Measurements from ENCODE around the gene ANKRD12. TPM values are rescaled to one million over a fixed set of nuclear protein-coding genes. Genes with fewer than 3 reads are reported as not detected.

Gene ANKRD12
- total and polyA plus RNA-seq, 4 donors = 2.7 to 59.7 (median 17.3) TPM

DNA sequence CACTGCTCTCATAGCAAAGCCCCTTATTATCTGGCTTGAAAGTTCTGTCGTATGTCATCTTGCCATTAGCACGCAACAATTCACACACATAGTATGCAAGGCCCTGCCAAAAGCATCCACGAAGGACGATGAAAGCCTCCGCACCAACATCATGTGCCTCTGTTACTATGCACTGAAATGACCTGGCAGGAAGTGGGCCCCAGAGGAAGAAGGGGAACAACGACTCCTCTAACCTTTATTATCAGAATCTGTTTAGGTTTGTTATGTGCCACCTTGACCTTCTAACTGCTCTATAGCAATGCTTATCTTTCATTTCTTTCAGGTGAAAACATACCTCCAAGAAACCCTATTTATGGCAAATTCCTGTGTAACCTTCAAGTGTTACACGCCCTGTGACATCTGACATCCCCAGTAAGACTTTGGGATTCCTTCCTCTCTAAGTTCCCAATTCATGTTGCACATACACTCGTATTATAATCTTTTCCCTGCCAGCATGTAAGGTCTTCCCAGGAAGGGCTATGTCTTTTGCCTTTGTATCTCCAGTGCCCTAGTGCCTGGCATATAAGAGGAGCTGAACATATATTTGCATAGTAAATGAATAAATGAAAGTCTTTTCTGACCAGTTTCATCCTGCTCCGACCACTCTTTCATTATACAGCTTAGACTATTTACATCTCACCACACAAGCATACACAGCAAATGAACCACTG, 41.1 kb upstream of the ANKRD12 start:
- no peak overlapping the region for H3K9ac ChIP-seq (ENCODE audit: low read depth in 1 of 2, low read length in 2 of 2)
- H3K4me3 ChIP-seq (ENCODE audit: low read depth in 1 of 3, low read length in 3 of 3) = no peak overlapping the region
- no peaks in the 10 kb centered on the region for H3K36me3 ChIP-seq (ENCODE audit: control insufficient read depth in 4 of 4, insufficient read depth in 3 of 4, low read depth in 1 of 4, low read length in 3 of 4)
- no peak for TF ChIP-seq TAF1 (conservative IDR thresholded peaks at IDR 0.05)
- TF ChIP-seq, protein P1, sequence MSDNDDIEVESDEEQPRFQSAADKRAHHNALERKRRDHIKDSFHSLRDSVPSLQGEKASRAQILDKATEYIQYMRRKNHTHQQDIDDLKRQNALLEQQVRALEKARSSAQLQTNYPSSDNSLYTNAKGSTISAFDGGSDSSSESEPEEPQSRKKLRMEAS (IDR thresholded peaks at IDR 0.05) = no peak
- TF ChIP-seq FOXA2 (IDR thresholded peaks at IDR 0.05) = no peak
- no peak for TF ChIP-seq HNF4G (IDR thresholded peaks at IDR 0.05)
- no peak for TF ChIP-seq SP1 (IDR thresholded peaks at IDR 0.05)
- TF ChIP-seq, protein P2, sequence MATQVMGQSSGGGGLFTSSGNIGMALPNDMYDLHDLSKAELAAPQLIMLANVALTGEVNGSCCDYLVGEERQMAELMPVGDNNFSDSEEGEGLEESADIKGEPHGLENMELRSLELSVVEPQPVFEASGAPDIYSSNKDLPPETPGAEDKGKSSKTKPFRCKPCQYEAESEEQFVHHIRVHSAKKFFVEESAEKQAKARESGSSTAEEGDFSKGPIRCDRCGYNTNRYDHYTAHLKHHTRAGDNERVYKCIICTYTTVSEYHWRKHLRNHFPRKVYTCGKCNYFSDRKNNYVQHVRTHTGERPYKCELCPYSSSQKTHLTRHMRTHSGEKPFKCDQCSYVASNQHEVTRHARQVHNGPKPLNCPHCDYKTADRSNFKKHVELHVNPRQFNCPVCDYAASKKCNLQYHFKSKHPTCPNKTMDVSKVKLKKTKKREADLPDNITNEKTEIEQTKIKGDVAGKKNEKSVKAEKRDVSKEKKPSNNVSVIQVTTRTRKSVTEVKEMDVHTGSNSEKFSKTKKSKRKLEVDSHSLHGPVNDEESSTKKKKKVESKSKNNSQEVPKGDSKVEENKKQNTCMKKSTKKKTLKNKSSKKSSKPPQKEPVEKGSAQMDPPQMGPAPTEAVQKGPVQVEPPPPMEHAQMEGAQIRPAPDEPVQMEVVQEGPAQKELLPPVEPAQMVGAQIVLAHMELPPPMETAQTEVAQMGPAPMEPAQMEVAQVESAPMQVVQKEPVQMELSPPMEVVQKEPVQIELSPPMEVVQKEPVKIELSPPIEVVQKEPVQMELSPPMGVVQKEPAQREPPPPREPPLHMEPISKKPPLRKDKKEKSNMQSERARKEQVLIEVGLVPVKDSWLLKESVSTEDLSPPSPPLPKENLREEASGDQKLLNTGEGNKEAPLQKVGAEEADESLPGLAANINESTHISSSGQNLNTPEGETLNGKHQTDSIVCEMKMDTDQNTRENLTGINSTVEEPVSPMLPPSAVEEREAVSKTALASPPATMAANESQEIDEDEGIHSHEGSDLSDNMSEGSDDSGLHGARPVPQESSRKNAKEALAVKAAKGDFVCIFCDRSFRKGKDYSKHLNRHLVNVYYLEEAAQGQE (IDR thresholded peaks at IDR 0.05) = no peak
- TF ChIP-seq, protein P3, sequence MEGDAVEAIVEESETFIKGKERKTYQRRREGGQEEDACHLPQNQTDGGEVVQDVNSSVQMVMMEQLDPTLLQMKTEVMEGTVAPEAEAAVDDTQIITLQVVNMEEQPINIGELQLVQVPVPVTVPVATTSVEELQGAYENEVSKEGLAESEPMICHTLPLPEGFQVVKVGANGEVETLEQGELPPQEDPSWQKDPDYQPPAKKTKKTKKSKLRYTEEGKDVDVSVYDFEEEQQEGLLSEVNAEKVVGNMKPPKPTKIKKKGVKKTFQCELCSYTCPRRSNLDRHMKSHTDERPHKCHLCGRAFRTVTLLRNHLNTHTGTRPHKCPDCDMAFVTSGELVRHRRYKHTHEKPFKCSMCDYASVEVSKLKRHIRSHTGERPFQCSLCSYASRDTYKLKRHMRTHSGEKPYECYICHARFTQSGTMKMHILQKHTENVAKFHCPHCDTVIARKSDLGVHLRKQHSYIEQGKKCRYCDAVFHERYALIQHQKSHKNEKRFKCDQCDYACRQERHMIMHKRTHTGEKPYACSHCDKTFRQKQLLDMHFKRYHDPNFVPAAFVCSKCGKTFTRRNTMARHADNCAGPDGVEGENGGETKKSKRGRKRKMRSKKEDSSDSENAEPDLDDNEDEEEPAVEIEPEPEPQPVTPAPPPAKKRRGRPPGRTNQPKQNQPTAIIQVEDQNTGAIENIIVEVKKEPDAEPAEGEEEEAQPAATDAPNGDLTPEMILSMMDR (IDR thresholded peaks at IDR 0.05; ENCODE audit: low read depth, low read length, missing input control) = no peak
- TF ChIP-seq NR2F2 (IDR thresholded peaks at IDR 0.05) = no peak
- no peak for TF ChIP-seq HNF4A (conservative IDR thresholded peaks at IDR 0.05)
- no peak for TF ChIP-seq RAD21 (IDR thresholded peaks at IDR 0.05)
- no peak for TF ChIP-seq FOXA1 (IDR thresholded peaks at IDR 0.05)
- TF ChIP-seq RXRA (IDR thresholded peaks at IDR 0.05) = no peak
- TF ChIP-seq EGR1 (IDR thresholded peaks at IDR 0.05; ENCODE audit: low read depth in 2 of 2) = no peak
- TF ChIP-seq GABPA (IDR thresholded peaks at IDR 0.05 in 1 of 2, conservative IDR thresholded peaks at IDR 0.05 in 1 of 2) = no peak
- TF ChIP-seq, protein P4, sequence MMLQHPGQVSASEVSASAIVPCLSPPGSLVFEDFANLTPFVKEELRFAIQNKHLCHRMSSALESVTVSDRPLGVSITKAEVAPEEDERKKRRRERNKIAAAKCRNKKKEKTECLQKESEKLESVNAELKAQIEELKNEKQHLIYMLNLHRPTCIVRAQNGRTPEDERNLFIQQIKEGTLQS (IDR thresholded peaks at IDR 0.05) = no peak
- TF ChIP-seq, protein P5, sequence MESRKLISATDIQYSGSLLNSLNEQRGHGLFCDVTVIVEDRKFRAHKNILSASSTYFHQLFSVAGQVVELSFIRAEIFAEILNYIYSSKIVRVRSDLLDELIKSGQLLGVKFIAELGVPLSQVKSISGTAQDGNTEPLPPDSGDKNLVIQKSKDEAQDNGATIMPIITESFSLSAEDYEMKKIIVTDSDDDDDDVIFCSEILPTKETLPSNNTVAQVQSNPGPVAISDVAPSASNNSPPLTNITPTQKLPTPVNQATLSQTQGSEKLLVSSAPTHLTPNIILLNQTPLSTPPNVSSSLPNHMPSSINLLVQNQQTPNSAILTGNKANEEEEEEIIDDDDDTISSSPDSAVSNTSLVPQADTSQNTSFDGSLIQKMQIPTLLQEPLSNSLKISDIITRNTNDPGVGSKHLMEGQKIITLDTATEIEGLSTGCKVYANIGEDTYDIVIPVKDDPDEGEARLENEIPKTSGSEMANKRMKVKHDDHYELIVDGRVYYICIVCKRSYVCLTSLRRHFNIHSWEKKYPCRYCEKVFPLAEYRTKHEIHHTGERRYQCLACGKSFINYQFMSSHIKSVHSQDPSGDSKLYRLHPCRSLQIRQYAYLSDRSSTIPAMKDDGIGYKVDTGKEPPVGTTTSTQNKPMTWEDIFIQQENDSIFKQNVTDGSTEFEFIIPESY (IDR thresholded peaks at IDR 0.05) = no peak
- WGBS = 69% methylated on average over 9 of the region's 9 CpGs
- H3K9me3 ChIP-seq (ENCODE audit: control insufficient read depth in 4 of 4, low read length in 3 of 4) = no peaks in the 10 kb centered on the region
- DNase-seq (ENCODE audit: low spot score) = no peak
- H3K27me3 ChIP-seq (ENCODE audit: control insufficient read depth in 4 of 4, insufficient read depth in 4 of 4, low read length in 3 of 4) = no peaks in the 10 kb centered on the region
- H3K27ac ChIP-seq (ENCODE audit: low read depth in 1 of 2, low read length in 2 of 2) = peak overlapping the region; percentile 10 to 52
- peaks cover 5 to 15% (median 10%) of the 10 kb centered on the region in 4 donors for H3K4me1 ChIP-seq (ENCODE audit: control insufficient read depth in 4 of 4, insufficient read depth in 4 of 4, low read length in 3 of 4)

All from liver (tissue), 9 donors.